K562 (cell line): ENCODE results near the gene MCL1.

Experiments used
- KDM4B ChIP-seq, 2 experiments: fragments of 450-650 bp in 1 of 2; sonication (generic) in 1 of 2; IDR thresholded peaks; 2 replicates each; pipeline ENCODE4 v1.6.1; 2016 to 2017; ENCODE audit warnings: borderline replicate concordance in 2 of 2, antibody characterized with exemption in 1 of 2, low read depth in 1 of 2, mild to moderate bottlenecking in 1 of 2
- POLR2A ChIP-seq: fragments of 450-650 bp; conservative IDR thresholded peaks from 2 replicates; pipeline ENCODE4 v1.6.1; 2016
- TF ChIP-seq, protein P1 (sequence below): fragments of 250-450 bp; sonication (Bioruptor Pico); IDR thresholded peaks from 2 replicates; pipeline ENCODE4 v1.4.0; 2020; ENCODE audit warnings: mild to moderate bottlenecking, moderate library complexity

DNA sequence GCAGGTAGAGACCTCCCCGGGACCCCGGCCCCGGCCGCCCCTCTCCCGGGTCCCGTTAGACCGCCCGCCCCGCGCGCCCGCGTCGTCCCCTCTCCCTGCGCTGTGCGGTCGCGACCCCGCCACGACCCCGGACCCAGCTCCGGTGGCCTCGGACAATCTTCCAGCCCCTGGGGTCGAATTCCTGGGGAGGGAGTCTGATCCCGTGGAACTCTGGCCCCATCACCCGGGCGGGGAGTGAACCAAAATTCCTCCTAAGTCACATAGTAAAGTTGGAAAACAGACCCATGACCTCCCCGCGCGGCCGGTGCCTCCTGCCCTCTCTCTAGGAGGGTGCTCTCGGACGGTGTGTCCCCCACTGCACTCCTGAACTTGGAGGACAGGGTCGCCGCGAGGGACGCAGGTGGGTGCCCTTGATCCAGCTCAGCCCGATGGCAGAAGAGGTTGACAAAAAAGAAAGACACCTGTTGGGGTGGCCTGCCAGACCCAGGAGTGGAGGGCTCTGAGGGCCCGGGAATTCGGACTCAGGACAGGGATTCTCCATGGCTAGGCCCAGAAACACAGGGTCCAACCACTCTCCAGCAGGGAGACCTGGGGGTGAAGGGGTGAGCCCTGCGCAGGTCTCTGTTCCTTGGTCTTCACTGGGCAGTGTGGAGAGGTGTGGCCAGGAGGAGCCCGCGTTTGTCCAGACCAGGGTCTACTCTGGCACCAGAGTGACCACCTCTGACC lies 29.8 kb downstream of the MCL1 start:
- TF ChIP-seq POLR2A (peak; percentile 80; the same call in 1 of the 2 replicates), KDM4B (IDR thresholded peaks at IDR 0.05; ENCODE audit: borderline replicate concordance in 2 of 2, low read depth in 1 of 2) (no peak)
- TF ChIP-seq, protein P1, sequence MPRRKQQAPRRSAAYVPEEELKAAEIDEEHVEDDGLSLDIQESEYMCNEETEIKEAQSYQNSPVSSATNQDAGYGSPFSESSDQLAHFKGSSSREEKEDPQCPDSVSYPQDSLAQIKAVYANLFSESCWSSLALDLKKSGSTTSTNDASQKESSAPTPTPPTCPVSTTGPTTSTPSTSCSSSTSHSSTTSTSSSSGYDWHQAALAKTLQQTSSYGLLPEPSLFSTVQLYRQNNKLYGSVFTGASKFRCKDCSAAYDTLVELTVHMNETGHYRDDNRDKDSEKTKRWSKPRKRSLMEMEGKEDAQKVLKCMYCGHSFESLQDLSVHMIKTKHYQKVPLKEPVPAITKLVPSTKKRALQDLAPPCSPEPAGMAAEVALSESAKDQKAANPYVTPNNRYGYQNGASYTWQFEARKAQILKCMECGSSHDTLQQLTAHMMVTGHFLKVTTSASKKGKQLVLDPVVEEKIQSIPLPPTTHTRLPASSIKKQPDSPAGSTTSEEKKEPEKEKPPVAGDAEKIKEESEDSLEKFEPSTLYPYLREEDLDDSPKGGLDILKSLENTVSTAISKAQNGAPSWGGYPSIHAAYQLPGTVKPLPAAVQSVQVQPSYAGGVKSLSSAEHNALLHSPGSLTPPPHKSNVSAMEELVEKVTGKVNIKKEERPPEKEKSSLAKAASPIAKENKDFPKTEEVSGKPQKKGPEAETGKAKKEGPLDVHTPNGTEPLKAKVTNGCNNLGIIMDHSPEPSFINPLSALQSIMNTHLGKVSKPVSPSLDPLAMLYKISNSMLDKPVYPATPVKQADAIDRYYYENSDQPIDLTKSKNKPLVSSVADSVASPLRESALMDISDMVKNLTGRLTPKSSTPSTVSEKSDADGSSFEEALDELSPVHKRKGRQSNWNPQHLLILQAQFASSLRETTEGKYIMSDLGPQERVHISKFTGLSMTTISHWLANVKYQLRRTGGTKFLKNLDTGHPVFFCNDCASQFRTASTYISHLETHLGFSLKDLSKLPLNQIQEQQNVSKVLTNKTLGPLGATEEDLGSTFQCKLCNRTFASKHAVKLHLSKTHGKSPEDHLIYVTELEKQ, result no peak
